Erythroblast (primary cell): ENCODE data around the gene CAMK1G.

Experiments used
- GATA1 ChIP-seq: IDR thresholded peaks from 2 replicates; pipeline ENCODE4 v1.6.1; 2011; ENCODE audit warnings: low read depth, mild to moderate bottlenecking, control low read depth, low read length, moderate library complexity
- POLR2A ChIP-seq: IDR thresholded peaks from 2 replicates; pipeline ENCODE4 v1.6.1; 2011; ENCODE audit warnings: mild to moderate bottlenecking, low read length

DNA sequence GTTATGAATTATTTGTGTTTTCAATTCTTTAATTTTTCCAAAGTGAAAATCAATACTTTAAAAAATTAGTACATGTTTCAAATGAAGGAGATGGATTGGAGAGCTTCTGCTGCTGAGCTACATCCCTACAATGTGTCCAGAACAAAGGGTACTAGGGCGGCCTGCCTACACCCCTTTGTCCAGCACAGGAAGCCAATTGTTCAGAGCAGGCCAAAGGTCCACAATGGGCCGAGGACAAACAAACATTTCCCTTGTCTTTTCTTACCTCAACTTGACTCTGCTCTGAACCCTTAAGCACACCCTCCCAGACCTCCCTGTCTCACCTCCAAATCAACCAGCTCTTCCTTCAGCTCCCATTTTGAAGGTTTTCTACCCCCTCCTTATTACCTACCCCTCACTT is 39.4 kb upstream of the CAMK1G start:
- TF ChIP-seq POLR2A (no peak), GATA1 (no peak)
